T-helper 17 cell (primary cell): ENCODE data around the gene KIAA1671. TPM values are rescaled to one million over a fixed set of nuclear protein-coding genes. Genes with fewer than 3 reads are reported as not detected.
A peak's percentile ranks its signal among the peaks of the same experiment; 100 is the strongest.

Source experiments
- ATAC-seq: fragments of 150-1000 bp; cut with Tn5 transposase; 2 replicates; pipeline ENCODE4 v1.10.0; 2021; ENCODE audit warnings: mild to moderate bottlenecking, moderate library complexity
- DNase-seq, 3 donors: peaks; one replicate each; pipeline versions ENCODE4 v3.0.0 to v3.0.0-alpha.2; 2020 to 2021
- H3K9me3 ChIP-seq: one replicate; pipeline ENCODE4 v1.7.0; 2013; ENCODE audit warnings: low read length, mild to moderate bottlenecking; ENCODE audit not compliant: control insufficient read depth, poor library complexity, severe bottlenecking
- H3K27ac Mint-ChIP-seq: one replicate; pipeline ENCODE4 v1.8.0; 2022; ENCODE audit warnings: mild to moderate bottlenecking, moderate library complexity, mixed read lengths
- H3K27me3 Mint-ChIP-seq: one replicate; pipeline ENCODE4 v1.8.0; 2022; ENCODE audit warnings: mixed read lengths
- H3K36me3 Mint-ChIP-seq: one replicate; pipeline ENCODE4 v1.8.0; 2022; ENCODE audit warnings: low read depth, mixed read lengths
- H3K4me1 Mint-ChIP-seq: one replicate; pipeline ENCODE4 v1.8.0; 2022; ENCODE audit warnings: mild to moderate bottlenecking, mixed read lengths
- H3K4me3 Mint-ChIP-seq: one replicate; pipeline ENCODE4 v1.8.0; 2022; ENCODE audit warnings: mild to moderate bottlenecking, moderate library complexity, mixed read lengths
- total RNA-seq, 4 donors: library from RNA in 2 of 4; stranded (reverse) in 2 of 4; gene quantifications; one replicate each; pipeline ENCODE4 v1.2.3 and lab custom pipeline; 2022 to 2026

KIAA1671 gene
- total RNA-seq, 2 donors from 2014 or later: 1.4 to 3.2 TPM

GRCh38 chr22:25030636-25031035 is 78.1 kb downstream of the KIAA1671 start:
- H3K27me3 Mint-ChIP-seq: no peaks in the 10 kb centered on the region
- H3K4me1 Mint-ChIP-seq: peaks cover 18% of the 10 kb centered on the region
- no peak overlapping the region for H3K27ac Mint-ChIP-seq
- ATAC-seq: no peak
- H3K36me3 Mint-ChIP-seq: no peaks in the 10 kb centered on the region
- DNase-seq: no peak
- no peaks in the 10 kb centered on the region for H3K9me3 ChIP-seq
- no peak overlapping the region for H3K4me3 Mint-ChIP-seq

- Mint-ChIP-seq H3K4me3 (no peak overlapping the region), H3K4me1 (peaks cover 7% of the 10 kb centered on the region), H3K27me3 (no peaks in the 10 kb centered on the region), H3K27ac (no peak overlapping the region), H3K36me3 (no peaks in the 10 kb centered on the region)
- H3K9me3 ChIP-seq: no peaks in the 10 kb centered on the region
- no peak for ATAC-seq
- no peak for DNase-seq
These were observed 79.5 kb downstream of the KIAA1671 start for GRCh38 chr22:25032066-25032465.

GRCh38 chr22:25035715-25036114 is 83.2 kb downstream of the KIAA1671 start:
- no peak overlapping the region for H3K27ac Mint-ChIP-seq
- H3K4me3 Mint-ChIP-seq: no peak overlapping the region
- H3K9me3 ChIP-seq: no peaks in the 10 kb centered on the region
- no peaks in the 10 kb centered on the region for H3K36me3 Mint-ChIP-seq
- peaks cover 2% of the 10 kb centered on the region for H3K4me1 Mint-ChIP-seq
- no peak for ATAC-seq
- peaks cover 9% of the 10 kb centered on the region for H3K27me3 Mint-ChIP-seq
- no peak for DNase-seq

DNA sequence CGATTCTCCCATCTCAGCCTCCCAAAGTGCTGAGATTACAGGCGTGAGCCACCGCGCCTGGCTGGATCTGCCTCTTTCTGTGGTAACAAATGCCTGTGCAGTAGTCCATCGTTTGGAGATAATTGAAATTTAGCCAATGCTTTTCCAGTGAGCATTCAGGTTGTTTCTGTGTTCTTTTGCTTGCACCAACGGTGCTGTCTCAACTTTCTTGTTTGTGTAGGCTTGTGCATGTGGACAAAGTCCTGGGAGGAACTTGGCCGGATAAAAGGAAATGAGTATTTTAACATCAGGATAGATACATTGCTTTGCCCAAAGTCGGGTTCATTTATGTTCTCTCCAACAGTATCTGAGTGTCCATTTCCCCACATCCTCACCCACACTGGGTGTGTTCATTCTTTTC is 85.7 kb downstream of the KIAA1671 start:
- no peaks in the 10 kb centered on the region for H3K9me3 ChIP-seq
- Mint-ChIP-seq H3K27me3 (peaks cover 10% of the 10 kb centered on the region), H3K36me3 (no peaks in the 10 kb centered on the region), H3K27ac (no peak overlapping the region), H3K4me3 (no peak overlapping the region), H3K4me1 (peaks cover 2% of the 10 kb centered on the region)
- ATAC-seq (no peak), DNase-seq (no peak)

DNA sequence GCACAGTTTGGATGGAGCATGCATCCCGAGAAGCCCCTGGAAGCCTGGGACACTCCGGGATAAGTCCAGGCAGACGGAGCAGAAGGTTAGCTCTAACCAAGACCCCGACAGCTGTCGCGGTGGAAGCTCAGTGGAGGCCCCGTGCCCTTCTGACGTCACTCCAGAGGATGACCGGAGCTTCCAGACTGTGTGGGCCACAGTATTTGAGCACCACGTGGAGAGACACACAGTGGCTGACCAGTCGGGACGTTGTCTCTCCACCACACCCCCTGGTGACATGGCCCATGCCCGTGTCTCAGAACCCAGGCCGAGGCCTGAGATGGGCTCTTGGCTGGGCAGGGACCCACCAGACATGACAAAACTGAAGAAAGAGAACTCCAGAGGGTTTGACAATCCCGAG is 86.3 kb downstream of the KIAA1671 start:
- H3K27ac Mint-ChIP-seq: no peak overlapping the region
- DNase-seq (no peak), ATAC-seq (no peak)
- no peaks in the 10 kb centered on the region for H3K9me3 ChIP-seq
- H3K4me1 Mint-ChIP-seq: peaks cover 2% of the 10 kb centered on the region
- peaks cover 14% of the 10 kb centered on the region for H3K27me3 Mint-ChIP-seq
- no peak overlapping the region for H3K4me3 Mint-ChIP-seq
- H3K36me3 Mint-ChIP-seq: no peaks in the 10 kb centered on the region

GRCh38 chr22:25039255-25039654 is 86.7 kb downstream of the KIAA1671 start:
- DNase-seq (no peak), ATAC-seq (no peak)
- Mint-ChIP-seq H3K4me3 (no peak overlapping the region), H3K27me3 (peaks cover 14% of the 10 kb centered on the region), H3K27ac (no peak overlapping the region), H3K4me1 (peaks cover 1% of the 10 kb centered on the region), H3K36me3 (no peaks in the 10 kb centered on the region)
- no peaks in the 10 kb centered on the region for H3K9me3 ChIP-seq

DNA sequence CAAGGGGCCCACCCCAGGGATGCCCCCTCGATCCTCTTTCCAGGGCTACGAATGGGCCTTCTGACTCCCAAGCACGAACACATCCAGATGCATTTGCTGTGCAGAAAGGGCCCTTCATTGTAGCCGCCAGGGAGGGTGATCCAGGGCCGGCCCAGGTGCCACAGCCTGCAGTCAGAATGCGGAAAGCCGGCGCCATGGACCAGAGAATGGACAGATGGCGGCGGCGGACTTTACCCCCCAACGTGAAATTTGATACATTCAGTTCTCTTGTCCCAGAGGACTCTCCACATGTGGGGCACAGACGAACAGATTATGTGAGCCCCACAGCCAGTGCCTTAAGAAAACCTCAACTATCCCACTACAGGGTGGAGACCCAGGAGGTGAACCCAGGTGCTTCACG is 87.2 kb downstream of the KIAA1671 start:
- H3K27ac Mint-ChIP-seq: no peak overlapping the region
- H3K36me3 Mint-ChIP-seq: no peaks in the 10 kb centered on the region
- no peaks in the 10 kb centered on the region for H3K9me3 ChIP-seq
- no peak overlapping the region for H3K4me3 Mint-ChIP-seq
- peaks cover 14% of the 10 kb centered on the region for H3K27me3 Mint-ChIP-seq
- H3K4me1 Mint-ChIP-seq: no peaks in the 10 kb centered on the region
- DNase-seq (no peak), ATAC-seq (no peak)

DNA sequence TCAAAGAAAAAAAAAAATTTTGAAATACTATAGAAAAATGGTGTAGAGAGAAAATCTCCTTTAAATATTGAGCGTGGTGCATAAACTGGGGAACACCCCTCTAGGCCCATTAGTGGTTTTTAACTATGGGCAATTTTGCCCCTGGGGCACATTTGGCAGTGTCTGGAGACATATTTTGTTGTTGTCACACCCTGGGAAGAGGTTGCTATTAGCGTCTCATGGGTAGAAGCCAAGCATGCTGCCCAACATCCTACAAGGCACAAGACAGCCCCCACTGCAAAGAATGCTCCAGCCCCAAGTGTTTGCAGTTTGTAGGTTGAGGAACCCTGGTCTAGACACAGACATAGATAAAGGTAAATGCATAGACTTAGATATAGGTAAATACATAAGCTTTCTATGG is 92.6 kb downstream of the KIAA1671 start:
- ATAC-seq (no peak), DNase-seq (no peak)
- H3K36me3 Mint-ChIP-seq: peaks cover 2% of the 10 kb centered on the region
- peaks cover 11% of the 10 kb centered on the region for H3K27me3 Mint-ChIP-seq
- peaks cover 3% of the 10 kb centered on the region for H3K4me1 Mint-ChIP-seq
- H3K27ac Mint-ChIP-seq: no peak overlapping the region
- no peak overlapping the region for H3K4me3 Mint-ChIP-seq
- no peaks in the 10 kb centered on the region for H3K9me3 ChIP-seq

DNA sequence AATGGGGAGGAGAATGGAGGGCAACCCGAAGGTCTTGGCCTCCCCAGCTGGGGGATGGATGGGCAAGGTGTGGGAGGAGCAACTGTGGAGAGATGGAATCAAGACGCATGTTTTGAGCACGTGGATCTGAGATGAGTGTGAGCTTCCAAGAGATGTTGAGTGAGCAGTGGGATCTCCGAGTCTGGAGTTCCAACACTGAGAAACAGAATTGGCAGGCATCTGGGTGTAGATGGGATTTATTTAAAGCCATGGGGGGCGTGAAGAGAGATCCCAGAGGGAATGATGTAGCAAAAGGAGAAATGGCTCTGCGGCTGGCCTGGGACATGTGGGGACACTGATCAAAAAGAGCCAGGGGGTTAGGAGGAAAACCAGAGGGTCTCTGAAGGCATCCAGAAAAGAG is 95.6 kb downstream of the KIAA1671 start:
- DNase-seq (no peak), ATAC-seq (no peak)
- Mint-ChIP-seq H3K4me3 (no peak overlapping the region), H3K36me3 (peaks cover 2% of the 10 kb centered on the region), H3K27me3 (peaks cover 11% of the 10 kb centered on the region), H3K27ac (peak overlapping the region; percentile 43), H3K4me1 (peaks cover 3% of the 10 kb centered on the region)
- no peaks in the 10 kb centered on the region for H3K9me3 ChIP-seq

- H3K9me3 ChIP-seq: no peaks in the 10 kb centered on the region
- Mint-ChIP-seq H3K27ac (no peak overlapping the region), H3K36me3 (peaks cover 2% of the 10 kb centered on the region), H3K27me3 (peaks cover 7% of the 10 kb centered on the region), H3K4me3 (no peak overlapping the region), H3K4me1 (peaks cover 3% of the 10 kb centered on the region)
- DNase-seq: peak; percentile 49 to 64 (median 50)
- peak; percentile 89 for ATAC-seq
These were observed 96.4 kb downstream of the KIAA1671 start for GRCh38 chr22:25048659-25049647.

- H3K9me3 ChIP-seq: no peaks in the 10 kb centered on the region
- DNase-seq (no peak), ATAC-seq (no peak)
- Mint-ChIP-seq H3K4me3 (no peak overlapping the region), H3K36me3 (peaks cover 2% of the 10 kb centered on the region), H3K27me3 (peaks cover 9% of the 10 kb centered on the region), H3K4me1 (peaks cover 3% of the 10 kb centered on the region), H3K27ac (no peak overlapping the region)
These were observed 97.3 kb downstream of the KIAA1671 start for GRCh38 chr22:25049770-25050169.

DNA sequence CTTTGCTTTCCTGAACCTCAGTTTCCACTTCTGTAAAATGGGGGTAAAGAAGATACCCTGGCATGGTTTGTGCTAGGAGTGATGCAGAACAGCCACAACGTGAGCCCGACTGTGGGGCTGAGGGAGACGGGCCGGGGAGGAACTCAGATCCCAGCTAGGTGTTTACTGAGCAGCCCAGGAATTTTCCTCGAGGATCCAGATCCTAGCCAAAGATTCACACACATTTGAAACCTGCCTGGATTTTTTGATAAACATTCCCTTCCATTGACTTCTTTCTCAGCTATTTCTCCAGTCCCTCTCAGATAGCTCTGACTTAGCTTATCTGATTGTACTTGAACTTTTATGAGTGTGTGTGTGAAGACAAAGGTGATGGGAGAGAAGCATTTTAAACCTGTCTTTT is 98.0 kb downstream of the KIAA1671 start:
- ATAC-seq (no peak), DNase-seq (no peak)
- Mint-ChIP-seq H3K27ac (no peak overlapping the region), H3K36me3 (peaks cover 2% of the 10 kb centered on the region), H3K27me3 (peaks cover 13% of the 10 kb centered on the region), H3K4me3 (no peak overlapping the region), H3K4me1 (peaks cover 6% of the 10 kb centered on the region)
- H3K9me3 ChIP-seq: no peaks in the 10 kb centered on the region

DNA sequence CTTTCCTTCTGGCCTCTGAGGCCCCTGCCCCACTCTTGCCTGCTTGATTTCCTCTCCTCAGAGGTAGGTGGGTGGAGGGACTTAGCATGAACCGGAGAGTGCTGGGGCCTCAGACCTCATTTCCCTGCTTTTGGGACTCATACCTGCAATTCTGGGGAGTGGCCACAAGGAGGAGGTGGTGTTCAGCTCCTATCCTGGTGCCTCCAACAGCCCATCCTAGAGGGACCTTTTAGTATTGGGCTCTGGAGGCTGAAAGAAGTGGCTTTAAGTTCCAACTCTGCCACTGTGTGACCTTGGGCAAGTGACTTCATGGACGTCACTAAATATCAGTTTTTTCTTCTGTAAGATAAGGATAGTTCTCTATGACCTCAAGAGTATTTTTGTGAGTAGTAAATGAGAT is 98.6 kb downstream of the KIAA1671 start:
- no peak for ATAC-seq
- no peak overlapping the region for H3K27ac Mint-ChIP-seq
- H3K9me3 ChIP-seq: no peaks in the 10 kb centered on the region
- DNase-seq: no peak
- no peak overlapping the region for H3K4me3 Mint-ChIP-seq
- H3K36me3 Mint-ChIP-seq: peaks cover 2% of the 10 kb centered on the region
- H3K27me3 Mint-ChIP-seq: peaks cover 13% of the 10 kb centered on the region
- H3K4me1 Mint-ChIP-seq: peaks cover 6% of the 10 kb centered on the region
